Activated CD4-positive, alpha-beta T cell treated with anti-CD3 and anti-CD28 coated beads for 24 hours (primary cell): ENCODE data around the gene DRC1.

Experiments used
- DNase-seq, 2 donors: peaks; one replicate each; pipeline ENCODE4 v3.0.0-alpha.2; 2020; ENCODE audit warnings: low read depth in 2 of 2

The DRC1 gene

GRCh38 chr2:26448651-26449050 lies 46.9 kb downstream of the DRC1 start:
- DNase-seq, result no peak

DNA sequence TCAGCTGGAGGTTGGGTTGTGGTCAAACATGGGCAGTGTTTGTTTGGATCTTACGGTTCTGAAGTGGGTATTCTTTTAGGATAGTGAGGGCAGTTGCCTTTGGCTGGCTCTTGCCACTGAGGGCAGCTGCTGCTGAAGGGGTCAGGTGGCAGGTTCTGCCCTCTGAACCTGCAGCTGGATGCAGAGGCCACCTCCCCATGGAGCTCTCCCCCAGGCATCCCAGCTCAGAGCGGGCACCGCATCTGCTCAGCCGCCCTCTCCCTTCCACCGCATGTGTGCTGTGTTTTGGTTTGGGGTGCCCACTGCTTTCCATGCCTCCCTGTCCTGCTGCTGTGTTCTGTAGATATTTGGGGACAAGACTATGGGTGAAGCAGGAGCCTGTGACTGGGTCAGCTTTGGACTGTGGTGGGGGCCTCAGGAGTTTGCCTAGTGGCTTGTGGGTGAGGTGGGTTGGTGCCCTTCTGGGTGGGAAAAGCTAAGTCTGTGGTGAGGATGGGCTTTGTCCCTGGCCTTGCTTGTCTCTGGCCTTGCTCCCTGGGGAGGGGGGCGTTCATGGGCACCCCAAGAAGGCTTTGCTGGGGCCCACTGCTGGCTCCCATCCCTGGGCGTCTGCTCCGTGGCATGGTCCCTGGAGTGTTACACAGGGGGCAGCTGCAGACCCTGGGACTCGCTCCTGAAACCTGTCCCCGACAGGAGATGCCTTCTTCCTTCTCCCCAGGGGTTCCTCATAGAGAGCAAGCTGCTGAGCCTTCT lies 47.7 kb downstream of the DRC1 start:
- no peak for DNase-seq

GRCh38 chr2:26450031-26450635 lies 48.4 kb downstream of the DRC1 start:
- no peak for DNase-seq

GRCh38 chr2:26451700-26452099 lies 50.0 kb downstream of the DRC1 start:
- DNase-seq, result no peak

GRCh38 chr2:26453421-26454329 lies 52.0 kb downstream of the DRC1 start:
- no peak for DNase-seq

DNA sequence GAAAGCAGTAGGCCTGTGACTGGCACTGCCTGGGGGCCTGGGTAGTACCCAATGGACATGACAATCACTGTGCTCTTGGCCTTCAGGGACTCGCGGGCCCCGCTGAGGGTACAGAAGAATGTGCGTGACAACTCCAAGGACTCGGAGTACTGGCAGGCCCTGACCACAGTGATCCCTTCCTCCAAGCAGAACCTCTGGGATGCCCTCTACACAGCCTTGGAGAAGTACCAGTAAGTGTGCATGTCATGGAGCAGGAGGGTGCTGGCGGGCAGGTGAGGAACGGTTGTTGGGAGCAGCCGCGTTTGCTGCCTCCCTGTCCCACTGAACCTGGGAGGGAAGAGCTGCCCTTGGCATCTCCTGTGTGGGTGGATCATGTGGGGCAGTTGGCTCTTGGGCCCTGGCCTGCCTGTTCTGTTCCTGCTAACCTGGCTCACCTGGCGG lies 52.9 kb downstream of the DRC1 start:
- DNase-seq, result no peak

DNA sequence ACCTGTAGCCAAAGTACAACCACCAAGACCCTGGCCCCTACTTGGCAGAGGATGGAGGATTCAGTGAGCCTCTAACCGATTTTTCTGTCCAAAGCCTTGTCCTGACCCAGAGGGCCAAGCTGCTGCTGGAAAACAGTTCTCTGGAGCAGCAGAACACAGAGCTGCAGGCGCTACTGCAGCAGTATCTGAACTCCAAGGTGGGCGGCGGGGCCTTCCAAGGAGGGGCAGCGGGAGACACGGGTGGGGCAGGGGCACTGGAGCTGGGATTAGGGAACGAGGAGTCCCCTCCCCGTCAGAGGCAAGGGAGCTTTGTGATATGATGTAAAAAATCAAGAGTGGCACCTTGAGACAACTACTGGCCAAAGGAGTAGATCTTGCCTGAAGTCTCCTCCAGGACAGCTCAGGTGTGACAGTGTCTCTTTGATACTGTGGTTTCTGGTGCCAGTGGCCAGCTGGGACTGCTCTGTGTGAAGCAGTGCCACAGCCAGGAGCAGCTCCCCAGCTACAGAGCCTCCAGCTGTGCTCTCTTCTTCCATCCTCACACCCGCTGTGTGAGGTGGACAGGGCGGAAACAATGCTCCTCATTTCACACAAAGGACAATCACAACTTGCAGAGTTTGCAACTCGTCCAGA lies 53.4 kb downstream of the DRC1 start:
- DNase-seq, result no peak

GRCh38 chr2:26455670-26456439 lies 54.1 kb downstream of the DRC1 start:
- DNase-seq, result no peak

DNA sequence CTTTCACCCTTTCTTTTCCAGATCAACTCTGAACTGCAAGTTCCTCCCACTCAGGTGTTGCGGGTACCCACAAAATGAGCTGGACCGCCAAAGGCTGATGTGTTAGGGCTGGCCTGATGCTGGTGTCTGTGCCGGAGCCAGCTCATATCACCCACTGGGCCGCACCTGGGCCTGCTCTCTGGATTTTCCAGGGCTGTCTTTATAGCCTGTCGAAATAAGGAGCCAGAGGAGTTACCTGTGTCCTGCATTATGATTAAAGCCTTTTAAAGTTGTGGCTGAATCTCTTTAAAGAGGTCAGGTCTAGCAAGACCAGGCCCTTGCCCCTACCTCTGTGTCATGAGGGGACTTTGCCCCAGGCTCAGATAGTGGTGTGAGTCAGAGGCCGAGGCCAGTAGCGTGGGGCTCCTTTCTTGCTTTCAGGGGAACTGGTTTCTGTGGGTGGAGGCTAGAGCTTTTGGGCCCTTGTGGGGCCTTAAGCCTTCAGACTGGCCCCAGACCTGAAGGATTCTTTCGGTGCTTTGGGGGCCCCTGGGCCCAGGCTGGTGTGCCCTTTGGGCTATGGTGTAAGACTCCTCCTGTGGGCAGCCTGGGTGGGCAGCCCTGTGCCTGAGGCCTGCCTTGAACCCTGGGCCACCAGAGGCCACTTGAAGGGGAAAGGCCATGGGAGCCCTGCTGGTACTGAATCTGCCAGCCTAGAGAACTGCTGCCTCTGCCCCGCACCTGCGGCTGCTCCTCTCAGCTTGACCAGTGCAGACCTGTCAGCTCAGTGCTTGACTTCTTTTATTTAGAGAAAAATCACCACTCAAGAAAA lies 54.9 kb downstream of the DRC1 start:
- no peak for DNase-seq

DNA sequence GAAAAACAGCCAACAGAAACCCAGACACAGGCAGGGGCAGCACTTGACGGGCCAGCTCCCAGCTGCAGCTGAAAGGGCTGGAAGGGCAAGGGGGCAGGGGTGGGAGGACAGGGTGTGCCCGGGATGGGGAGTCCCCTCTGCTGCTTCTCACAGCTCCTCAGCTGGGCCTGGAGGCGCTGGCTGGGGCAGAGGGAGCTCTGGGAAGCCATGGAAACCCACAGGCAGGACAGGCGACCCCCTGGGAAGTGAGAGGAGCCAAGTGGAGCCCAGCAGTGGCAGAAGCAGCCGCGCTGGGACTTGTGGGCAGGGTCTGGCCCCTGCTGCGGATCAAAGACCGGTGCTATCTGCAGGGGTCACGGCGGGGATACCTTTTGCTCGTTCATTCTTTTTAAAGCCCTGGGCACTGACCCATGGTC lies 55.5 kb downstream of the DRC1 start:
- DNase-seq, result no peak

- DNase-seq, result no peak
Observed at GRCh38 chr2:26457695-26458364, 56.1 kb downstream of the DRC1 start.

DNA sequence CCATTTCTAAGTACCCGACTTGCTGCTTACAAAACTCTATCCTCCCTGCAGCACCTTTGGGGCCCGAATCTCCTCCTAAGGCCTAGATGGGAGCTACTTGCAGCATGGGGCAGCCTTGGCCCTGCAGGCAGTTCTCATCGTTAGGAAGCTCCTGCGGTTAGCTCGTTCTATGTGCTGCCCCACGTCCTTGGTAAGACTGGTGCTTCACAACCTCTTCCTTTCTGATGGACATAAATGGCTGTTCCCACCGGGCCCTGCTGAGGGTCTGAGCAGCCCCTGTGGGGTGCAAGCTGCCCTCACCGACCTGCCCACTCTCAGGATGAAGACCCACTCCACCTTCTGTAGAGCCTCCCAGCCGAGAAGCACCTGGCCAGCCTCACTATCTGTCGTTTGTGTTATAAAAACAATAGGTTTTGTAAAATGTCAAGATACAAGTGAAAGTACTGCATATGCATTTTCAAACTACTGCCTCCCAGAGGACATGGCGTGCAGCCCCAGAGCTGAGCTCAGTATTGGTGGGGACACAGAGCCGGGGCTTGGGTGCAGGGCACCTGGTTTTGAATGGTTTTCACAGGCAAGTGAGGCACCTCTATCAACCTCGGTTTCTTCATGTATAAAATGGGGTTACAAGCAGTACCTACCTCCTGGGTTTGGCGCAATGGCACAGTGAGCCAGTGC lies 56.8 kb downstream of the DRC1 start:
- DNase-seq, result no peak

DNA sequence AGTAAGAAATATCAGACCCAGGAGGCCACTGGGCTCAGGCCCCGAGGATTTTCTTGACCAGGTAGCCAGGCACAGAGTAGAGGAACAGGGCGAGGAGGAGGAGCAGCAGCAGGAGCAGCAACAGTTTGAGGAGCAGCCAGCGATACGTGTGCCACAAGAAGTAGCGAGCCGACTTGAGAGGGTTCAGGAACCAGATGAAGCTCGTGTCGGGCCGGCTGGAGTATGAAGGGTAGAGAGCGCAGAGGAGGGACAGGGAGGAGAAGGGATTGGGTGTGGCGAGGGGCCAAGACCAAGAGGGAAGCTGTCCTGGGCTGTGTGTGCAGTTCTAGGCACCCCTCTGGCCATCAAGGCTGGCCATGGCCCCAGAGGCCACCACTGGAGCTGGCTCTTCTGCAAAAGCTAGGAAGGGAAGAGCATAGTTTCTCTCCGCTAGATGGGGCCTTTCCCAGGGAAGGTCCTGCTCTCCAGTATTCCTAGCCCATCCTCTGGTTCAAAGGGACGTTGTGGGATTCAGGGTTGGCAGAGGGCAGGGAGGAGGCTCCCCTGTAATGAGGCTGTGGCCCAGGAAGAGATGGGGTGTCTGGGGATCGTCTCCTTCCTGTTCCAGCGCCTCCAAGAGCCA lies 58.4 kb downstream of the DRC1 start:
- no peak for DNase-seq

GRCh38 chr2:26460613-26461031 lies 58.9 kb downstream of the DRC1 start:
- DNase-seq, result no peak

DNA sequence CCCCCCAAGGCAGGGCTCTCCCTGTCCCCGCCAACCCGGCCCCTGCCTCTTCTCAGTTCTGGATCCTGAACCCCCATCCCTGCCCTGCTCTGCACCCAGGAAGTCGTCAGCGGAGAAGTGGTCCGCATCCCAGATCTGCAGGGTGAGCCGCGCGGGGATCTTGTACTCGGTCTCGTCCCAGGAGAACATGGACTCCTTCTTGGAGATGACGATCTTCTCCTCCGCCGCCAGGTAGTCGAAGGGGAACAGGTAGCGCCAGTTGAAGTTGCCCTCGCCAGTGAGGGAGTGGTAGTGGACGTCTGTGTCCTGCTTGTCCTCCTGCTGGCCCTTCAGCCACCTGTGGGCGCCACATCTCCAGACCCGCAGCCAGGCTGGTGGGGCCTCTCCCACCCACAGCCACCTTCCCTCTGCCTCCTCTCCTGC lies 59.9 kb downstream of the DRC1 start:
- no peak for DNase-seq

- no peak for DNase-seq
Observed at GRCh38 chr2:26462100-26462499, 60.4 kb downstream of the DRC1 start.

- no peak for DNase-seq
Observed at GRCh38 chr2:26462511-26463243, 61.0 kb downstream of the DRC1 start.
